G401 (cell line): ENCODE results near the gene GRIK4. TPM values are rescaled to one million over a fixed set of nuclear protein-coding genes. Genes with fewer than 3 reads are reported as not detected.
A peak's percentile ranks its signal among the peaks of the same experiment; 100 is the strongest.

Experiments
- DNase-seq: peaks from one replicate; pipeline ENCODE4 v3.0.0-alpha.2; 2015; ENCODE audit warnings: low spot score
- in situ Hi-C: cut with HindIII; loops from 2 replicates; pipeline ENCODE4 v1.10.0; 2016; ENCODE audit warnings: low sequenced_read_pairs, mixed read lengths
- total RNA-seq: library from RNA; depleted of rRNA; stranded (reverse); fragments of >200 nt; shearing (Covaris generic); gene quantifications from 2 replicates; pipeline ENCODE4 v1.2.3, GENCODE V29; 2014

The GRIK4 gene
- total RNA-seq, 1 experiment from 2014 or later = 0.51 TPM

- in situ Hi-C loops = no loop called here
- DNase-seq = no peak
Measured at GRCh38 chr11:120869097-120869496, 357.5 kb downstream of the GRIK4 start.

- in situ Hi-C loops = no loop called here
- DNase-seq = no peak
Measured at GRCh38 chr11:120869516-120870011, 358.0 kb downstream of the GRIK4 start.

DNA sequence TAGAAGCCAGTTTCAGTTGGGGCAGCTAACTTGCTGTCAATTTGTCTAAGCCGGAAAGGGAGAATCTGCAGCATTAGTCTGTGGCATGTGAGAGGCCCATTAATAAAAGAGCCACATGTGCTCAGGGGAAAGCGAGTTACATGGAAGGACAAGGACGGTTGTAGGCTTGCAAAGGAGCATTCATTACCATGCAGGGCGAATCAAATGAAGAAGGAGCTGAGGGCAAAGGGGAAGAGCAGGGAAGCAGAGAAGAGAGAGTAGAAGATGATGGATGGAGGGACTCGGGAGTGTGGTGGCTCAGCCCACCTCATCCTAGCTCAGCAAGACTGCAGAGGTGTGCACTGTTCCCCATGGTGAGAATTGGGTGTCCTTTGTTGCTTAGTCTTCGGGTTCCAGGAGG, 359.6 kb downstream of the GRIK4 start:
- in situ Hi-C loops = no loop called here
- no peak for DNase-seq

GRCh38 chr11:120871924-120872323, 360.4 kb downstream of the GRIK4 start:
- in situ Hi-C loops = no loop called here
- no peak for DNase-seq

DNA sequence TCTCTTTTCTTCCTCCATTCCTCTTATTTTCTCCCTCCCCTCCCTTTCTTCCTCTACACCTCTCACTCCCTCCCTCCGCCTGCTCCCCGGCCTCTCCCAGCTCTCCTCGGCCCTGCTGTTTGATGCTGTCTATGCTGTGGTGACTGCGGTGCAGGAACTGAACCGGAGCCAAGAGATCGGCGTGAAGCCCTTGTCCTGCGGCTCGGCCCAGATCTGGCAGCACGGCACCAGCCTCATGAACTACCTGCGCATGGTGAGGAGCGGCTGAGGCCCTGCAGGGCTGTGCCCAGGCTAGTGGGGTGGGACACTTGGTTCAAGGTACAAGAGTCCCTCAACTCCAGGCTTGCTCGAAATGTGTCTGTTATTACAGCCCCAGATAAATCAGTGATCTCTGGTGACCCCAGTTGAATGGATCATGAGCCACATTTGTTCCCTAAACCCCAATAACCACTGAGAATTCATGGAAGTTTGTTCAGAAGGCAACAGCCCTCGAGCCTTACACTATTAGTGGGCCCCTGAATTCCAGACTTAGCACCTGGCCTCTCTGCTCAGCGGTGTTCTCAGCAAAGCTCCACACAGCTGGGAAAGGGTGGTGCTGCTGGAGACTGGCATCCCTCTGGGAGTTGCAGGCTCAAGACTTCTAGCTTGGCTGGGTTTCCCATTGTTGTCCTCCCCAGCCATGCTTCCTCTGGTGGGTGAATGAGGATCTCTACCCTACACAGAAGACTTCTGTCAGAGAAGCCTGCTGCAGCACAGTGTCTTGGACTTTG, 362.6 kb downstream of the GRIK4 start:
- in situ Hi-C loops = no loop called here
- no peak for DNase-seq

DNA sequence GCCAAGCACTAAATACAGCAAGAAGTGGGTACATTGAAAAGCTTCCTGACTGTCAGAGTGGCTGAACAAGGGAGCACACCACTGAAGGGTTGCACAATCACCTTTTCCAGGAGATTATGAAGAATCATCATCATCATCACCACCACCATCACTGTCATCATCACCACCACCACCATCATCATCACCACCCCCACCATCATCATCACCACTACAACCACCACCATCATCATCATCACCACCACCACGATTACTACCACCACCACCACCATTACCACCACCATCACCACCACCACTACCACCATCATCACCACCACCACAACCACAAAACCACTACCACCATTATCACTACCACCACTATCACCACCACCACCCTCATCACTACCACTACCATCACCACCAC, 364.4 kb downstream of the GRIK4 start:
- DNase-seq = no peak
- in situ Hi-C loops = no loop called here

- DNase-seq = no peak
Measured at GRCh38 chr11:120877746-120878365, 366.3 kb downstream of the GRIK4 start.

GRCh38 chr11:120878781-120879180, 367.2 kb downstream of the GRIK4 start:
- in situ Hi-C loops = no loop called here
- DNase-seq = no peak

More at GRCh38 chr11:120877746-120878365, 366.3 kb downstream of the GRIK4 start:
- in situ Hi-C loops = no loop called here

GRCh38 chr11:120880498-120881175, 369.1 kb downstream of the GRIK4 start:
- DNase-seq = no peak
- in situ Hi-C loops = no loop called here

DNA sequence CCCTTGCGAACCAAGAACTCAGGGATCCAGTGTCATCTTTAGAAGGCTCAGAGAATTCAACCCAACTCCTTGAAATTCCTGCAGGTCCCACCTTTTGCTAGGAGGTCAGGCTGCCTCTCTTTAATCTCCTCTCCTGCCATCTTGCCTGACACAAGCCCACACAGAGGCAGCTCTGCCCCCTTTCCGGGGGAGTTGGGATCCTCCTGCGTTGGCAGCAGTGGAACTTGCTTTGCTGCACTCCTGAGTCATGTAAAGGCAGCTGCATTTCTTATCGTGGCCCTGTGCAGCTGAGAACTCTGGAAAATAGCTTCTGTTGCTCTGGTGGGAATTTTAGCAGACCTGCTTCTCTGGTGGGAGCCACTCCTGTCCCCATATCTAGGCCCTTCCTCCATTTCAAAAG, 370.0 kb downstream of the GRIK4 start:
- no peak for DNase-seq
- in situ Hi-C loops = no loop called here

- in situ Hi-C loops = no loop called here
- no peak for DNase-seq
Measured at GRCh38 chr11:120882175-120882574, 370.6 kb downstream of the GRIK4 start.

DNA sequence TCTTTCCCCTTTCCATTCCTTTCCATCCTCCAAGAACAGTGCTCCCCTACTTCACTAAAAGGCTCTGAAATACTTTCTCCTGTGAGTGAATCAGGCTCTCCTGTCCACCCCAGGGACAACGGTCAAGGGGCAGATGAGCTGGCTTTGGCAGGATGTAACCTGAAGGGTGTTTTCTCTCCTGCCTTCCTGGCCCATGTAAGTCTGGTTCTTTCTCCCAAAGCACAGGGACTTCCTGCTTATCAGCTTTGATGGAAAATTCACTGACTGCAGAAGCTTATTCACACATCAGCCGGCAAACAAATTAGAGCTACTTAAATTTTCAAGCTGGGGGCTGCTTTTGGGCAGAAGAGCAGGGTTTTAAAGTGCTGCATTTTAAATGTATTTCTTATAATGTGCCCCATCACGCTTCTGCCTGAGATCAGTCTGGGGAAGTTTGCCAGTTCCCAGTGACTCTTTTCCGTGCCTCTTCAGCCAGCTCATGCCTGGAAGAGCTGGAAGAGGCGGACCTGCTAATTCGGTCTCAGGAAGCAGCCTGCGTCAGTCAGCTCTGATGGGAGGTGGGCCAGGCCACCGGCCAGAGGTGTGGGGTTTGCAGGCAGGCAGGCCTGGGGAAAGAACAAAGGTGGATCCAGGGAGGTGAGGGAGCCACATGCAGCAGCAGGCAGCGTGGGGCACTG, 372.0 kb downstream of the GRIK4 start:
- in situ Hi-C loops = no loop called here
- DNase-seq = peak; percentile 53

- in situ Hi-C loops = no loop called here
- no peak for DNase-seq
Measured at GRCh38 chr11:120884154-120885020, 372.8 kb downstream of the GRIK4 start.

GRCh38 chr11:120890609-120891320, 379.2 kb downstream of the GRIK4 start:
- in situ Hi-C loops = no loop called here
- DNase-seq = no peak

DNA sequence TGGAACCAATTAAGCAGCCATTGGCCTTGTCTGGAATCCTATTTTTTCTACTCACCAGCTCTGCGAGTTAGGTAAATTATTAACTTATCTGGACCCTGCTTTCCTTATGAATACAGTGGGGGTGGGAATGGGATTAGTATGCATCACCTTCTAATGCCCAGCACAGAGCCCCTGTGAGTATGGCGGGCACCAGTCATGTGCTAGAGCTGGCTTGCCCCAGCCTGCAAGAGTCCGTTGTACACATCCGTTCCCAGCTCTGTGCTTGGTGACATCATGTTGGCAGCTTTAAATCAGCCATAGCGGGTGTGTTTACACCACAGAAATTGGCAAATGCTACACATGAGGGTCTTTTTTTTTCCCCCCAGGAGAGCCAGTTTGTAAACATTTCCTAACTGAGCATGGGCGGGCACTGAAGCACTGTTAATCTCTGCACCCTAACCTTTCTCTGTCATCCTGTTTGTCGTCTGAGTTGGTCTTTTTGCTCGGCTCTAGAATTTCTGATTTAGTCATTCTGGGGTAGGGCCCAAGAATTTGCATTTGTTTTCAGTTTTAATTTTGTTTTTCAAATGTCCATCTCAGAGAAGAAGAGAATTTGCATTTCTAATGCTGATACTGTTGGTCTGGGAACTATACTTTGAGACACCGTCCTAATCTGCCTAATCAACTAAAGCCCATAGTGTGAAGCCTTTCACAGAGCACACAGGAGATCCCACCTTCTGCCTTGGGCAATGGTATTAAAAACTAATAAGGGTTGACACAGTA, 382.1 kb downstream of the GRIK4 start:
- in situ Hi-C loops = no loop called here
- DNase-seq = no peak

- in situ Hi-C loops = no loop called here
Measured at GRCh38 chr11:120894202-120894985, 382.8 kb downstream of the GRIK4 start.

GRCh38 chr11:120896687-120897086, 385.1 kb downstream of the GRIK4 start:
- no peak for DNase-seq
- in situ Hi-C loops = no loop called here

More at GRCh38 chr11:120894202-120894985, 382.8 kb downstream of the GRIK4 start:
- DNase-seq = no peak
